SK-N-SH treated with all-trans-retinoic acid at 6 μM for 48 hours (cell line): ENCODE results near the gene STARD4.

ENCODE experiments used
- ATAC-seq: fragments of 200-7000 bp; cut with Tn5 transposase; 3 replicates; pipeline ENCODE4 v1.9.1; 2020; ENCODE audit warnings: mild to moderate bottlenecking, moderate library complexity
- ARNTL ChIP-seq: fragments of 450-650 bp; formaldehyde crosslinking; IDR thresholded peaks from 2 replicates; pipeline ENCODE4 v1.5.0; 2020; ENCODE audit warnings: low read depth, mild to moderate bottlenecking, moderate library complexity, borderline replicate concordance
- BACH2 ChIP-seq: fragments of 250-450 bp; sonication (Bioruptor Pico); IDR thresholded peaks from 2 replicates; pipeline ENCODE4 v1.9.0; 2021; ENCODE audit warnings: mild to moderate bottlenecking, borderline replicate concordance
- CSDC2 ChIP-seq: fragments of 250-450 bp; sonication (Bioruptor Pico); IDR thresholded peaks from 2 replicates; pipeline ENCODE4 v1.5.0; 2020; ENCODE audit warnings: mild to moderate bottlenecking, moderate library complexity
- ESRRG ChIP-seq: fragments of 250-450 bp; sonication (Bioruptor Pico); IDR thresholded peaks from 2 replicates; pipeline ENCODE4 v1.6.1; 2021; ENCODE audit warnings: mild to moderate bottlenecking
- GLIS3 ChIP-seq: fragments of 250-450 bp; sonication (Bioruptor Pico); IDR thresholded peaks from 2 replicates; pipeline ENCODE4 v1.5.0; 2020; ENCODE audit warnings: mild to moderate bottlenecking, moderate library complexity
- ISL1 ChIP-seq: fragments of 250-450 bp; sonication (Bioruptor Pico); IDR thresholded peaks from 2 replicates; pipeline ENCODE4 v2.1.2; 2022; ENCODE audit warnings: mild to moderate bottlenecking, moderate library complexity
- OSR1 ChIP-seq: fragments of 250-450 bp; sonication (Bioruptor Pico); IDR thresholded peaks from 2 replicates; pipeline ENCODE4 v1.8.0; 2022; ENCODE audit warnings: moderate library complexity, mild to moderate bottlenecking, inconsistent platforms
- PPARA ChIP-seq: fragments of 250-450 bp; sonication (Bioruptor Pico); IDR thresholded peaks from 2 replicates; pipeline ENCODE4 v1.5.0; 2020; ENCODE audit warnings: mild to moderate bottlenecking, borderline replicate concordance
- RARB ChIP-seq: fragments of 250-450 bp; sonication (Bioruptor Pico); IDR thresholded peaks from 2 replicates; pipeline ENCODE4 v1.8.0; 2021; ENCODE audit warnings: mild to moderate bottlenecking, moderate library complexity
- SNAI2 ChIP-seq: fragments of 250-450 bp; sonication (Bioruptor Pico); IDR thresholded peaks from 2 replicates; pipeline ENCODE4 v1.5.0; 2020; ENCODE audit warnings: mild to moderate bottlenecking, moderate library complexity
- TCF4 ChIP-seq: fragments of 250-450 bp; sonication (Bioruptor Pico); IDR thresholded peaks from 2 replicates; pipeline ENCODE4 v1.8.0; 2021; ENCODE audit warnings: mild to moderate bottlenecking, moderate library complexity, borderline replicate concordance
- TOX ChIP-seq: fragments of 250-450 bp; sonication (Bioruptor Pico); IDR thresholded peaks from 2 replicates; pipeline ENCODE4 v1.8.0; 2021; ENCODE audit warnings: mild to moderate bottlenecking, moderate library complexity, borderline replicate concordance
- ZC3H10 ChIP-seq: fragments of 250-450 bp; sonication (Bioruptor Pico); IDR thresholded peaks from 2 replicates; pipeline ENCODE4 v1.5.1; 2021; ENCODE audit warnings: mild to moderate bottlenecking, moderate library complexity
- ZFP3 ChIP-seq: fragments of 250-450 bp; sonication (Bioruptor Pico); IDR thresholded peaks from 2 replicates; pipeline ENCODE4 v1.5.0; 2020; ENCODE audit warnings: mild to moderate bottlenecking, moderate library complexity
- ZFP30 ChIP-seq: fragments of 450-650 bp; formaldehyde crosslinking; IDR thresholded peaks from 2 replicates; pipeline ENCODE4 v1.5.0; 2022; ENCODE audit warnings: mild to moderate bottlenecking, moderate library complexity
- ZNF565 ChIP-seq: fragments of 450-650 bp; formaldehyde crosslinking; conservative IDR thresholded peaks from 2 replicates; pipeline ENCODE4 v1.5.0; 2020; ENCODE audit warnings: low read depth, mild to moderate bottlenecking, moderate library complexity
- ZNF70 ChIP-seq: fragments of 450-650 bp; formaldehyde crosslinking; IDR thresholded peaks from 2 replicates; pipeline ENCODE4 v1.5.0; 2020; ENCODE audit warnings: mild to moderate bottlenecking, moderate library complexity
- ZNF8 ChIP-seq: fragments of 450-650 bp; formaldehyde crosslinking; IDR thresholded peaks from 2 replicates; pipeline ENCODE4 v1.5.0; 2020; ENCODE audit warnings: mild to moderate bottlenecking, moderate library complexity
- TF ChIP-seq, protein P1 (sequence below): fragments of 250-450 bp; sonication (Bioruptor Pico); IDR thresholded peaks from 2 replicates; pipeline ENCODE4 v1.8.0; 2021; ENCODE audit warnings: low read depth, mild to moderate bottlenecking, moderate library complexity, borderline replicate concordance
- TF ChIP-seq, protein P2 (sequence below): fragments of 250-450 bp; sonication (Bioruptor Pico); IDR thresholded peaks from 2 replicates; pipeline ENCODE4 v1.5.0; 2020; ENCODE audit warnings: mild to moderate bottlenecking, moderate library complexity
- TF ChIP-seq, protein P3 (sequence below): fragments of 250-450 bp; sonication (Bioruptor Pico); IDR thresholded peaks from 2 replicates; pipeline ENCODE4 v1.5.1; 2020; ENCODE audit warnings: low read depth, mild to moderate bottlenecking, moderate library complexity
- TF ChIP-seq, protein P4 (sequence below): fragments of 250-450 bp; sonication (Bioruptor Pico); IDR thresholded peaks from 2 replicates; pipeline ENCODE4 v1.8.0; 2020; ENCODE audit warnings: mild to moderate bottlenecking, moderate library complexity, borderline replicate concordance
- TF ChIP-seq, protein P5 (sequence below): fragments of 250-450 bp; sonication (Bioruptor Pico); IDR thresholded peaks from 2 replicates; pipeline ENCODE4 v1.5.1; 2021; ENCODE audit warnings: mild to moderate bottlenecking, moderate library complexity

Gene STARD4

DNA sequence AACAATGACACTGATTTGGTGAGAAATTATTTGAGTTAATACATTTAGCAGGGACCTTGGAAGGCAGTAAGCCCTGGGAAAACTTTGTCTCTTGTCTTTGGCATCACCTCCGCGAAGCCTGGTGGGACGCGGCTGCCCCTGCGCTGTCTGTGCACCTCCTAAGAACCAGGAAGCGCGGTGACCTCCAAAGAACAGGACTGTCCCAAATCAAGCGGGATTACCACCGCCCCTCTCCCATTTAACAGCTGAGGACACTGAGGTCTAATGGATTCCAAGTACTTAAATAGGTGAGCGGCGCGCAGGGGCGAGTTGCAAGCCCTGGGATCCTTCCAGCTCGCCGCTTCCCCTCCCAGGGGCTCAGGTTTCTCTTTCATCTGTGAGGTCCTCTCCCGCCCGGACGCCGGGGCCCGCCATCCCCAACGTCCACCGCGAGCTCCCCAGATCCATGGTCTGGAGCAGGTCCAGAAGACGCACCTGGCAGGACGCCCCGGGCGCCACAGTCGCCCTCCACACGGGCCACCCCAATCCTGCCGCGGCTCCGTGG, 432 bp downstream of the STARD4 start:
- TF ChIP-seq ISL1 (CRISPR knock-in tag) (no peak), ZFP30 (CRISPR knock-in tag) (no peak), TOX (no peak), RARB (CRISPR knock-in tag) (no peak), ZNF8 (CRISPR knock-in tag) (no peak), ESRRG (no peak), BACH2 (CRISPR knock-in tag) (no peak), ZNF70 (CRISPR knock-in tag) (no peak), CSDC2 (CRISPR knock-in tag) (no peak), SNAI2 (CRISPR knock-in tag) (no peak), OSR1 (CRISPR knock-in tag) (no peak), PPARA (no peak)
- TF ChIP-seq, protein P1, sequence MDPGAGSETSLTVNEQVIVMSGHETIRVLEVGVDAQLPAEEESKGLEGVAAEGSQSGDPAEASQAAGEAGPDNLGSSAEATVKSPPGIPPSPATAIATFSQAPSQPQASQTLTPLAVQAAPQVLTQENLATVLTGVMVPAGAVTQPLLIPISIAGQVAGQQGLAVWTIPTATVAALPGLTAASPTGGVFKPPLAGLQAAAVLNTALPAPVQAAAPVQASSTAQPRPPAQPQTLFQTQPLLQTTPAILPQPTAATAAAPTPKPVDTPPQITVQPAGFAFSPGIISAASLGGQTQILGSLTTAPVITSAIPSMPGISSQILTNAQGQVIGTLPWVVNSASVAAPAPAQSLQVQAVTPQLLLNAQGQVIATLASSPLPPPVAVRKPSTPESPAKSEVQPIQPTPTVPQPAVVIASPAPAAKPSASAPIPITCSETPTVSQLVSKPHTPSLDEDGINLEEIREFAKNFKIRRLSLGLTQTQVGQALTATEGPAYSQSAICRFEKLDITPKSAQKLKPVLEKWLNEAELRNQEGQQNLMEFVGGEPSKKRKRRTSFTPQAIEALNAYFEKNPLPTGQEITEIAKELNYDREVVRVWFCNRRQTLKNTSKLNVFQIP (CRISPR knock-in tag): no peak
- TF ChIP-seq, protein P2, sequence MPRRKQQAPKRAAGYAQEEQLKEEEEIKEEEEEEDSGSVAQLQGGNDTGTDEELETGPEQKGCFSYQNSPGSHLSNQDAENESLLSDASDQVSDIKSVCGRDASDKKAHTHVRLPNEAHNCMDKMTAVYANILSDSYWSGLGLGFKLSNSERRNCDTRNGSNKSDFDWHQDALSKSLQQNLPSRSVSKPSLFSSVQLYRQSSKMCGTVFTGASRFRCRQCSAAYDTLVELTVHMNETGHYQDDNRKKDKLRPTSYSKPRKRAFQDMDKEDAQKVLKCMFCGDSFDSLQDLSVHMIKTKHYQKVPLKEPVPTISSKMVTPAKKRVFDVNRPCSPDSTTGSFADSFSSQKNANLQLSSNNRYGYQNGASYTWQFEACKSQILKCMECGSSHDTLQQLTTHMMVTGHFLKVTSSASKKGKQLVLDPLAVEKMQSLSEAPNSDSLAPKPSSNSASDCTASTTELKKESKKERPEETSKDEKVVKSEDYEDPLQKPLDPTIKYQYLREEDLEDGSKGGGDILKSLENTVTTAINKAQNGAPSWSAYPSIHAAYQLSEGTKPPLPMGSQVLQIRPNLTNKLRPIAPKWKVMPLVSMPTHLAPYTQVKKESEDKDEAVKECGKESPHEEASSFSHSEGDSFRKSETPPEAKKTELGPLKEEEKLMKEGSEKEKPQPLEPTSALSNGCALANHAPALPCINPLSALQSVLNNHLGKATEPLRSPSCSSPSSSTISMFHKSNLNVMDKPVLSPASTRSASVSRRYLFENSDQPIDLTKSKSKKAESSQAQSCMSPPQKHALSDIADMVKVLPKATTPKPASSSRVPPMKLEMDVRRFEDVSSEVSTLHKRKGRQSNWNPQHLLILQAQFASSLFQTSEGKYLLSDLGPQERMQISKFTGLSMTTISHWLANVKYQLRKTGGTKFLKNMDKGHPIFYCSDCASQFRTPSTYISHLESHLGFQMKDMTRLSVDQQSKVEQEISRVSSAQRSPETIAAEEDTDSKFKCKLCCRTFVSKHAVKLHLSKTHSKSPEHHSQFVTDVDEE (CRISPR knock-in tag): no peak
- peak; percentile 59 for ATAC-seq

DNA sequence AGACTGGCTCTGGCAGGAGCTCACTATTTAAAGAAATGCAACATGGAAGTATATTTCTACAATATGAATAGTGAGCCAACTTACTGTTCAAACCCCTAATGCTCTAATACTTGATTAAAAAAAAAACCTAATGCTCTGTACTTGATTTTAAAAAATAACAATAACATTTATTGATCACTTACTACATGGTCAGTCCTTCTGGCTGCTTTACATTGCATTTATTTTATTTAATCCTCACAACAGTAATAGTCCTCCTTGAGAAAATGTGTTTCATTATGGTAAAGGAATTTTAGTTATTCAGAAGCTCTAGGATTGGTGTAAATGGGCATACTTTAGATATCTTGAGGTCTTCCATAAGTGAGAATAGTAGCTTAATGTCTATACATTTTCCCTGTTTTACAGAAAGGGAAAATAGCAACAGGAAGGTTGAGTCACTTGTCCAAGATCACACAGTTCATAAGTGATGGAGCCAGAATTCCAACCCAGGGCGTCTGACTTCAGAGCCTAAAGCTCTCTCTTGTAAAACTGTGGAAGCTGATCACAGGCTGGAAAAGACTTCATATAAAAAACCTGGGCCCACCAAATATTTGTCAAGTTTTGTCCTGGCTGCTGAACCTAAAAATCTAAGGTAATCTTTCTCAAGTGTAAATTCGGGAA, 1.0 kb downstream of the STARD4 start:
- no peak for TF ChIP-seq BACH2 (CRISPR knock-in tag)
- TF ChIP-seq PPARA: no peak
- no peak for TF ChIP-seq TOX
- no peak for TF ChIP-seq ARNTL (CRISPR knock-in tag)
- no peak for TF ChIP-seq ZFP3 (CRISPR knock-in tag)
- TF ChIP-seq ISL1 (CRISPR knock-in tag): no peak
- TF ChIP-seq, protein P3, sequence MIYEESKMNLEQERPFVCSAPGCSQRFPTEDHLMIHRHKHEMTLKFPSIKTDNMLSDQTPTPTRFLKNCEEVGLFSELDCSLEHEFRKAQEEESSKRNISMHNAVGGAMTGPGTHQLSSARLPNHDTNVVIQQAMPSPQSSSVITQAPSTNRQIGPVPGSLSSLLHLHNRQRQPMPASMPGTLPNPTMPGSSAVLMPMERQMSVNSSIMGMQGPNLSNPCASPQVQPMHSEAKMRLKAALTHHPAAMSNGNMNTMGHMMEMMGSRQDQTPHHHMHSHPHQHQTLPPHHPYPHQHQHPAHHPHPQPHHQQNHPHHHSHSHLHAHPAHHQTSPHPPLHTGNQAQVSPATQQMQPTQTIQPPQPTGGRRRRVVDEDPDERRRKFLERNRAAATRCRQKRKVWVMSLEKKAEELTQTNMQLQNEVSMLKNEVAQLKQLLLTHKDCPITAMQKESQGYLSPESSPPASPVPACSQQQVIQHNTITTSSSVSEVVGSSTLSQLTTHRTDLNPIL: no peak
- no peak for TF ChIP-seq OSR1 (CRISPR knock-in tag)
- TF ChIP-seq ZNF8 (CRISPR knock-in tag): no peak
- TF ChIP-seq ZNF70 (CRISPR knock-in tag): no peak
- TF ChIP-seq ZC3H10 (CRISPR knock-in tag): no peak

DNA sequence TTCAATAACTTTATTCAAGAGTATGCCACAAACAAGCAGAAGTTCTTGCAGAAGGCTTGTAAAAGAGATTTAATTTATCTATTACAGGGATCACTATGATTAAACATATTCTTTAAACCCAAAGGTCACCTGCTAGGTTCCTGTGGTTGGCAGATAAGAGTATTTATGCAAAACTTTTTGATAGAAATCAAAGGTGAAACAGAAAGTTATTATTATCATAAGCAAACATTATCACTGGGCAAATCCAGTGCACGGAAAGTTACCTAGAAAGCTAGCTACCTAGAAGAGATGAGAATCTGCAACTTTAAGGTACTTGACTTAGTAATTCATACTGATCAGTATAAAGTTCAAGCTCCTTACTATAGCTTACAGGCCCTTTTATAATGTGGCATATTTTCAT, 3.2 kb downstream of the STARD4 start:
- ATAC-seq: no peak
- TF ChIP-seq ARNTL (CRISPR knock-in tag) (no peak), ZNF70 (CRISPR knock-in tag) (no peak), CSDC2 (CRISPR knock-in tag) (no peak), PPARA (no peak), ZFP30 (CRISPR knock-in tag) (no peak), TOX (no peak), SNAI2 (CRISPR knock-in tag) (no peak), GLIS3 (no peak), ZNF565 (CRISPR knock-in tag) (no peak), ESRRG (no peak), OSR1 (CRISPR knock-in tag) (no peak), ZNF8 (CRISPR knock-in tag) (no peak), ZC3H10 (CRISPR knock-in tag) (no peak), TCF4 (no peak), ISL1 (CRISPR knock-in tag) (no peak)
- TF ChIP-seq, protein P2 (CRISPR knock-in tag): no peak
- TF ChIP-seq, protein P4, sequence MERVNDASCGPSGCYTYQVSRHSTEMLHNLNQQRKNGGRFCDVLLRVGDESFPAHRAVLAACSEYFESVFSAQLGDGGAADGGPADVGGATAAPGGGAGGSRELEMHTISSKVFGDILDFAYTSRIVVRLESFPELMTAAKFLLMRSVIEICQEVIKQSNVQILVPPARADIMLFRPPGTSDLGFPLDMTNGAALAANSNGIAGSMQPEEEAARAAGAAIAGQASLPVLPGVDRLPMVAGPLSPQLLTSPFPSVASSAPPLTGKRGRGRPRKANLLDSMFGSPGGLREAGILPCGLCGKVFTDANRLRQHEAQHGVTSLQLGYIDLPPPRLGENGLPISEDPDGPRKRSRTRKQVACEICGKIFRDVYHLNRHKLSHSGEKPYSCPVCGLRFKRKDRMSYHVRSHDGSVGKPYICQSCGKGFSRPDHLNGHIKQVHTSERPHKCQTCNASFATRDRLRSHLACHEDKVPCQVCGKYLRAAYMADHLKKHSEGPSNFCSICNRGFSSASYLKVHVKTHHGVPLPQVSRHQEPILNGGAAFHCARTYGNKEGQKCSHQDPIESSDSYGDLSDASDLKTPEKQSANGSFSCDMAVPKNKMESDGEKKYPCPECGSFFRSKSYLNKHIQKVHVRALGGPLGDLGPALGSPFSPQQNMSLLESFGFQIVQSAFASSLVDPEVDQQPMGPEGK (CRISPR knock-in tag): no peak
- TF ChIP-seq, protein P5, sequence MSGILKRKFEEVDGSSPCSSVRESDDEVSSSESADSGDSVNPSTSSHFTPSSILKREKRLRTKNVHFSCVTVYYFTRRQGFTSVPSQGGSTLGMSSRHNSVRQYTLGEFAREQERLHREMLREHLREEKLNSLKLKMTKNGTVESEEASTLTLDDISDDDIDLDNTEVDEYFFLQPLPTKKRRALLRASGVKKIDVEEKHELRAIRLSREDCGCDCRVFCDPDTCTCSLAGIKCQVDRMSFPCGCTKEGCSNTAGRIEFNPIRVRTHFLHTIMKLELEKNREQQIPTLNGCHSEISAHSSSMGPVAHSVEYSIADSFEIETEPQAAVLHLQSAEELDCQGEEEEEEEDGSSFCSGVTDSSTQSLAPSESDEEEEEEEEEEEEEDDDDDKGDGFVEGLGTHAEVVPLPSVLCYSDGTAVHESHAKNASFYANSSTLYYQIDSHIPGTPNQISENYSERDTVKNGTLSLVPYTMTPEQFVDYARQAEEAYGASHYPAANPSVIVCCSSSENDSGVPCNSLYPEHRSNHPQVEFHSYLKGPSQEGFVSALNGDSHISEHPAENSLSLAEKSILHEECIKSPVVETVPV (CRISPR knock-in tag): no peak
- TF ChIP-seq, protein P3: no peak

More for the DNA sequence above, 1.0 kb downstream of the STARD4 start:
- ATAC-seq: no peak
